ENCODE data around the gene KRTAP5-7. TPM values are rescaled to one million over a fixed set of nuclear protein-coding genes. Genes with fewer than 3 reads are reported as not detected.

KRTAP5-7 gene
- total and polyA plus RNA-seq, 2 of the 8 experiments (the other 6 are each of a cell fraction or from before 2014, with no cell fraction given): not detected

GRCh38 chr11:71565263-71565662, 38.2 kb downstream of the KRTAP5-7 start, which contains the start of gene KRTAP5-10 (continued):
- TF ChIP-seq PHF8 (conservative IDR thresholded peaks at IDR 0.05; ENCODE audit: low read depth, low read length): no peak
- no peak for TF ChIP-seq KDM1A (IDR thresholded peaks at IDR 0.05; ENCODE audit: borderline replicate concordance, low read length)
- no peak for TF ChIP-seq KDM4A (IDR thresholded peaks at IDR 0.05; ENCODE audit: low read depth, low read length, severe bottlenecking)
- TF ChIP-seq JUN (IDR thresholded peaks at IDR 0.05; ENCODE audit: low read depth, low read length): no peak
- no peak for TF ChIP-seq POLR2AphosphoS5 (IDR thresholded peaks at IDR 0.05; ENCODE audit: low read depth, low read length)
